Adipose tissue (tissue), 3 donors: ENCODE data around the gene MYOD1. TPM values are rescaled to one million over a fixed set of nuclear protein-coding genes. Genes with fewer than 3 reads are reported as not detected.

Source experiments
- H3K27ac ChIP-seq: one replicate; pipeline ENCODE4 v1.5.1; 2013; ENCODE audit warnings: low read depth, low read length
- WGBS, 3 donors: extraction: QIAGEN DNeasy Blood & Tissue Kit; methylation state at CpG; one replicate each; pipeline ENCODE4 v1.1.7; 2013; 5-methylcytosine and 5-hydroxymethylcytosine counted together
- polyA plus RNA-seq, 3 donors: library from polyadenylated mRNA; stranded (reverse); fragments of 200-250 nt; gene quantifications; one replicate each; pipeline ENCODE4 v1.2.3, GENCODE V29; 2013
- donor health status: healthy with polysubstance abuse.
- donor health status: Bipolar disorder and iron deficiency.
- donor health status: healthy.

Gene MYOD1
- polyA plus RNA-seq, 3 donors: not detected

- 81 to 82% (median 81%) methylated on average over 5 of the region's 5 CpGs for WGBS, 3 donors
- no peak overlapping the region for H3K27ac ChIP-seq
Observed at GRCh38 chr11:17699147-17700114, 19.9 kb upstream of the MYOD1 start.

DNA sequence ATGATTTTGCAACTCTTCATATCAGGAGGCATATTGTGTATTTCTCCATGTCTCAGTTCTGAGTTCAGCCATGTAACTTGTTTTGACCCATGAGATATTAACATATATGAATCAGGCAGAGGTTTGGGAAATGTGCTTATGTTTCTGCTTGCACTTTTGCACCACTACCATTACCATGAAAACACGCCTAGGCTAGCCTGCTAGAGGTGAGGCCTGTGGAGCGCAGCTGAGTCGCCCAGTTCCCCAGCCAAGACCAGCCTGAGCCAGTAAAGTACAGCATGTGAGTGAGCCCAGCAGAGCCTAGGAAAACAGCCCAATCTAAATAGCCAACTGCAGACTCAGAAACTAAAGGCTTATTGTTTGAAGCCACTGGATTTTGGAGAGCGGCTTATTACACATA, 18.4 kb upstream of the MYOD1 start:
- 78 to 90% (median 86%) methylated on average over 4 of the region's 4 CpGs for WGBS, 3 donors
- no peak overlapping the region for H3K27ac ChIP-seq

GRCh38 chr11:17702876-17703275, 16.5 kb upstream of the MYOD1 start:
- no peak overlapping the region for H3K27ac ChIP-seq
- WGBS, 3 donors: 54 to 69% (median 58%) methylated on average over 5 of the region's 5 CpGs

DNA sequence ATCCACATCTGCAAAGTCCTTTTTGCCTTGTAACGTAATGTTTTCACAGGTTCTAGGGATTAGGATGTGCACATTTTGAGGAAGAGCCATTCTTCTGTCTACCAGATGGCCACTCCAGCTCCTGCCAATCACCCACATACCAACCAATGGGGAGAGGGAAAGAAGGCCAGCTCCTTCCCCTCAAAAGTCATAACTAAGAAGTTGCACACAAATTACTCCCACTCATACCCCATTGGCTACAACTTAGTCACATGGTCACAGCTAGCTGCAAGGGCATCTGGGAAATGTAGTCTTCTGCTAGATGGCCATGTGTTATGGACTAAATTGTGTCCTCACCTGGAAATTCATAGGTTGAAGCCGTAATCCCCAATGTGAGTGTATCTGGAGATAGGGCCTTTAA, 15.4 kb upstream of the MYOD1 start:
- WGBS, 3 donors: 92 to 97% (median 94%) methylated on average over 2 of the region's 2 CpGs

GRCh38 chr11:17707830-17708229, 11.5 kb upstream of the MYOD1 start:
- H3K27ac ChIP-seq: no peak overlapping the region
- WGBS, 3 donors: 46 to 65% (median 49%) methylated on average over 4 of the region's 4 CpGs

More for the DNA sequence above, 15.4 kb upstream of the MYOD1 start:
- H3K27ac ChIP-seq: no peak overlapping the region

DNA sequence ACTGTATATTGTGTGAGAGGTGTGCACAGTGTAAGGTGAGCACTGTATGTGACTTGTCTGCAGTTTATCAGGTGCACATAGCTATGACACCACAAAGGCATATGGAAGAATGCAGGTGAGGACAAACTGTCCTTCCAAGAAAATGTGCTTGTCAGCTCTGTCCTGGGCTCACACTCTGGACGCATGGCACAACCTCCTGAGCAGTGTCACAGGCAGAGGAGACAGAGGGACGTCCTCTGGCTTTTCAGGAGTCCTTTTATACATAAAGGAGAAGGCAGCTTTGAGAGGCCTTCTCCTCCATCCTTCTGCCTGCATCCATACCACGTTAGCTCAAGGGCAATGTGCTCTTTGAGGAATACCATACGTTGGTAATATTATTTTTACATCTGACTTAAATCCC, 7.5 kb upstream of the MYOD1 start:
- no peak overlapping the region for H3K27ac ChIP-seq
- 22 to 24% (median 23%) methylated on average over 4 of the region's 4 CpGs for WGBS, 3 donors

DNA sequence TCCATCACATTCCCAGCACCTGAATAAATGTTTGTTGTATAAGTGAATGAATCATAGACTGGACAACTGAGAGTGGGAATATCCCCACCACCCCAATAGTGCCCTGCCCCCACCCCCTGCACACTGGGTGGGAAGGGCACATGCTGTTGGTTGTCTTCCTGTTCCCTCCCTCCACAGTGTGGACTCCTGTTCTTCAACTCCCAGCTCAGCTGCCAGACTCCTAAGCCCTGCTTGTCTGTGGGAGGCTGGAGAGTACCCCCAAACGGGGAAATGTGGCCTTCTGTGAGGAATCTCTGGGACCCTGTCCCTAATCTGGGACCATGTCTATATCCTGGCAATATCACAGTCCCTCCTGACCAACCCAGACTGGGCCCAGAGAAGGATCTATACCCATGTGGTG, 5.5 kb upstream of the MYOD1 start:
- no peak overlapping the region for H3K27ac ChIP-seq
- 8 to 13% (median 8%) methylated on average over 1 of the region's 1 CpG for WGBS, 3 donors

DNA sequence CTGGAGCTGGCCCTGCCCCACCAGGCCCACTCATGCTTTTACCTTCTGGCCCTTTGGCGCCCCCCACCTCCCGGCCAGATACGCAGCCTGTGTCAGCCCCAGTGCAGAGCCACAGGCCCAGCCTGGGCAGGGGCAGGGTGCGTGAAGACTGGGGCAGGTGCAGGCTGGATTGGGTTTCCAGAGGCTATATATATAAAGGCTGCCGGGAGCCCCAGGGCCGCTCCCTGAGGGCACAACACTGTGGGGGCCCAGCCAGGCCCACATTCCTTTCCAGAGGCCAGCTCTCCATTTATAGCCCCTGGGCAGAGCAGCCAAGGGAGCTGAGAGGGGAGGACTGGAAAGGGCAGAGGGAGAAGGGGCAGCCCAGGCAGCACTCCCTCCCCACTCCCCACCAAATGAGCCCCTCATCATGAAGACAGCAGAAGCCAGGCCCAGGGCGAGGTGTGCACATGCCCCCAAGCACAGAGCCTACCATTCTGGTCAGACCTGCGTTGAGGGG, 5.0 kb upstream of the MYOD1 start:
- no peak overlapping the region for H3K27ac ChIP-seq
- WGBS, 3 donors: 47 to 53% (median 53%) methylated on average over 8 of the region's 8 CpGs

- no peak overlapping the region for H3K27ac ChIP-seq
- WGBS, 3 donors: 69 to 79% (median 78%) methylated on average over 4 of the region's 4 CpGs
Observed at GRCh38 chr11:17714870-17715269, 4.5 kb upstream of the MYOD1 start.

DNA sequence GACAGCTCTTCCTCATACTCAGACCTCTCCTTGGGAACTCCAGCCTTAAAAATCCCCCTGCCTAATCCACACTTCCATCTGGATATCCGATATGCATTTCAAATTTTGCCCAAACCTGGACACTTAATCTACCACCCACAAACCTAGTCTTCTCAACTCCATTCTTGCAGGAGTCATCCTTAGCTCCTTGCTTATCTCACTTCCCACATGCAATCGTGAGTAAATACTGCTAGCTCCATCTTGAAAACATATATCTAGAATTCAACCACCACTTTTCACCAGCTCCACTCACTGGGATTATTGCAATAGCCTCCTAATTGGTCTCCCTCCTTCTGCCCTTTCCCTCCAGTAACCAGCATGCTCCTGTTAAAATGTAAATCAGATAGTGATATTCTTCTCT, 2.6 kb upstream of the MYOD1 start:
- no peak overlapping the region for H3K27ac ChIP-seq
- whole genome bisulfite sequencing, 3 donors: 62 to 80% (median 70%) methylated on average over 2 of the region's 2 CpGs

GRCh38 chr11:17718015-17718414, 1.4 kb upstream of the MYOD1 start:
- no peak overlapping the region for H3K27ac ChIP-seq
- 46 to 54% (median 48%) methylated on average over 7 of the region's 7 CpGs for WGBS, 3 donors

GRCh38 chr11:17718510-17718962, 835 bp upstream of the MYOD1 start:
- WGBS, 3 donors: 9 to 10% (median 9%) methylated on average over 16 of the region's 16 CpGs
- H3K27ac ChIP-seq: no peak overlapping the region

- WGBS, 3 donors: 2 to 4% (median 3%) methylated on average over 75 to 85 of the region's 85 CpGs
- no peak overlapping the region for H3K27ac ChIP-seq
Observed at GRCh38 chr11:17719938-17720795, 796 bp downstream of the MYOD1 start.

GRCh38 chr11:17720796-17721171, 1.4 kb downstream of the MYOD1 start:
- WGBS, 3 donors: 0 to 4% (median 1%) methylated on average over 21 to 24 of the region's 24 CpGs

GRCh38 chr11:17721242-17721999, 2.0 kb downstream of the MYOD1 start:
- 6 to 9% (median 8%) methylated on average over 50 to 56 of the region's 56 CpGs for WGBS, 3 donors
- H3K27ac ChIP-seq: no peak overlapping the region

More at GRCh38 chr11:17720796-17721171, 1.4 kb downstream of the MYOD1 start:
- no peak overlapping the region for H3K27ac ChIP-seq

- no peak overlapping the region for H3K27ac ChIP-seq
- 12 to 14% (median 14%) methylated on average over 25 of the region's 25 CpGs for WGBS, 3 donors
Observed at GRCh38 chr11:17722000-17722643, 2.8 kb downstream of the MYOD1 start.

- H3K27ac ChIP-seq: no peak overlapping the region
- WGBS, 3 donors: 50 to 76% (median 74%) methylated on average over 10 of the region's 10 CpGs
Observed at GRCh38 chr11:17724020-17724908, 4.9 kb downstream of the MYOD1 start.
